KOPT-K1 (cell line): ENCODE measurements around the gene SHROOM4.

Experiments
- H3K27ac ChIP-seq: fragments of 200-600 bp; sonication (generic); 2 replicates; pipeline ENCODE4 v1.5.1; 2016; ENCODE audit warnings: antibody characterized with exemption, mild to moderate bottlenecking, low read depth, low read length; ENCODE audit not compliant: poor library complexity, severe bottlenecking
- H3K36me3 ChIP-seq: fragments of 200-600 bp; sonication (generic); 2 replicates; pipeline ENCODE4 v1.5.1; 2017; ENCODE audit warnings: antibody characterized with exemption, mild to moderate bottlenecking, low read length, moderate library complexity; ENCODE audit not compliant: insufficient read depth
- H3K9me3 ChIP-seq: fragments of 200-600 bp; sonication (generic); 2 replicates; pipeline ENCODE4 v1.5.1; 2017; ENCODE audit warnings: antibody characterized with exemption, low read length, mild to moderate bottlenecking; ENCODE audit not compliant: insufficient read depth, poor library complexity, severe bottlenecking

Gene SHROOM4

GRCh38 chrX:50579955-50580354 lies 234.0 kb downstream of the SHROOM4 start:
- H3K27ac ChIP-seq = no peak overlapping the region
- H3K9me3 ChIP-seq = no peaks in the 10 kb centered on the region
- no peaks in the 10 kb centered on the region for H3K36me3 ChIP-seq

DNA sequence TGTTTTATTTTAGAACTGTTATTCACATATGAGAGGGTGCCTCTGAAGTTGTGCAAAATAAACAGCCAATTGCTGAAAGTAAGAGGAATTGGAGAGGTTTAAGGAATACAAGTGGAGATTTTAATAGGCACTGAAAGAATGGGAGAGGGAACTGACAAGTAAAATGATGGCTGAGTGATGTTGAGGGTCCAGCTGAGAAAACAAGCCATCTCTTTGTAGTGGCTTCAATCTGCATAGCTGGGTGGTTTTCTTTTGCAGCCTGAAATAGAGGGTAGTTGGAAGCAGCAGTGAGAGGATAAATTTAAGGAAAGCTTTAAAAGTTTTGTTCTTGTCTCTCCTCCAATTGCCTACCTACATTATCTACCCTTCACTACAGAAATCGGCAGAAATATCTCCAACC lies 236.7 kb downstream of the SHROOM4 start:
- no peaks in the 10 kb centered on the region for H3K9me3 ChIP-seq
- no peaks in the 10 kb centered on the region for H3K36me3 ChIP-seq
- no peak overlapping the region for H3K27ac ChIP-seq

GRCh38 chrX:50567636-50568035 lies 246.4 kb downstream of the SHROOM4 start:
- Histone ChIP-seq H3K9me3 (no peaks in the 10 kb centered on the region), H3K27ac (no peak overlapping the region), H3K36me3 (no peaks in the 10 kb centered on the region)

GRCh38 chrX:50565718-50566117 lies 248.3 kb downstream of the SHROOM4 start:
- Histone ChIP-seq H3K27ac (no peak overlapping the region), H3K36me3 (no peaks in the 10 kb centered on the region), H3K9me3 (no peaks in the 10 kb centered on the region)
